ENCODE measurements around the gene WFS1. TPM values are rescaled to one million over a fixed set of nuclear protein-coding genes. Genes with fewer than 3 reads are reported as not detected.

WFS1 gene
- total and polyA plus RNA-seq, 2 donors (not counting 1 experiment from before 2014, with no cell fraction given): 25.7 to 37.5 TPM

DNA sequence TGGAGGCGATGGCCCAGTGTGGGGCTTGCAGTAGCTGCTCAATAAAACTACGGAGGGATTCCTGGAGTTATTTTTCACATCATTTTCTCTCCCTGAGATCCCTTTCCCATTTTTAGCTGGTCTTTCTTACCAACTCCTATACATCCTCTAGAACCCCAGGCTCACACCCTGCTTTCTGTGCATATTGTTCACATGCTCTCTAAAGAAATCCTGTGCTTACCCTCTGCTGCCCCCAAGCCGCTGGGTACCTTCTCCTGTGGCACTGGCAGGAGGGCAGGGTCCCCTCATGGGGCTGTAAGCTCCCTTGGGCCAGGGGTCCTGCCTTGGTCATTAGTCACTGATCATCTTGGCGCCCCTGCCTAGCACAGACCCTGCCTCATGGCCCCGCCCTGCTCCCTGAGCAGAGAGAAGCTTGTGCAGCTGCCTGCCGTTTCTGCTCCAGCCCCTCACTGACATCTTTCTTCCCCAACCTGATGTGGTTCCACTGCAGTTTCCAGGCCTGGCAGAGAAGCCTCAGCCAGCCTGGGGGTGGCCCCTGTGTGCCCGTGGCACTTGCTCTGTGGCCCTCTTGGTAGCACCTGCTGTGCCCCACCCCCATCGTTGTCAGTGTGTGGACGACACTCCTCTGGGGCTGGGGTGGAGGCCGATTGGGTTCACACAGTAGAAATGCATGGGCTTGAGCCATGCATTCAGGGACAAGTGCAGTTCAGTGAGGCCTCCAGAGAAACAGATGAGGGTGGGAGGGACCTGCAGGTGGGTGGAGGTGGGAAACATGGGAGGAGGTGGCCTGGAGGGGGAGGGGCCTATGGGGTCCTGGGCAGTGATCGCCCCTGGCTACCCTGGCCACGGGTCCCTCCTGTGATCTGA is 69.5 kb downstream of the WFS1 start:
- H3K9me3 ChIP-seq (ENCODE audit: control insufficient read depth, insufficient read depth, low read depth, low read length): no peaks in the 10 kb centered on the region
- TF ChIP-seq, protein P1, sequence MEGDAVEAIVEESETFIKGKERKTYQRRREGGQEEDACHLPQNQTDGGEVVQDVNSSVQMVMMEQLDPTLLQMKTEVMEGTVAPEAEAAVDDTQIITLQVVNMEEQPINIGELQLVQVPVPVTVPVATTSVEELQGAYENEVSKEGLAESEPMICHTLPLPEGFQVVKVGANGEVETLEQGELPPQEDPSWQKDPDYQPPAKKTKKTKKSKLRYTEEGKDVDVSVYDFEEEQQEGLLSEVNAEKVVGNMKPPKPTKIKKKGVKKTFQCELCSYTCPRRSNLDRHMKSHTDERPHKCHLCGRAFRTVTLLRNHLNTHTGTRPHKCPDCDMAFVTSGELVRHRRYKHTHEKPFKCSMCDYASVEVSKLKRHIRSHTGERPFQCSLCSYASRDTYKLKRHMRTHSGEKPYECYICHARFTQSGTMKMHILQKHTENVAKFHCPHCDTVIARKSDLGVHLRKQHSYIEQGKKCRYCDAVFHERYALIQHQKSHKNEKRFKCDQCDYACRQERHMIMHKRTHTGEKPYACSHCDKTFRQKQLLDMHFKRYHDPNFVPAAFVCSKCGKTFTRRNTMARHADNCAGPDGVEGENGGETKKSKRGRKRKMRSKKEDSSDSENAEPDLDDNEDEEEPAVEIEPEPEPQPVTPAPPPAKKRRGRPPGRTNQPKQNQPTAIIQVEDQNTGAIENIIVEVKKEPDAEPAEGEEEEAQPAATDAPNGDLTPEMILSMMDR (conservative IDR thresholded peaks at IDR 0.05 in 1 of 2, IDR thresholded peaks at IDR 0.05 in 1 of 2; ENCODE audit: low read depth in 1 of 2, low read length in 2 of 2): no peak
- TF ChIP-seq EZH2 (IDR thresholded peaks at IDR 0.05; ENCODE audit: low read length, missing control alignments): no peak
- no peaks in the 10 kb centered on the region for H3K27me3 ChIP-seq (ENCODE audit: control insufficient read depth, insufficient read depth, low read length)
- no peak overlapping the region for H3K9ac ChIP-seq (ENCODE audit: insufficient read depth, low read length)
- no peak overlapping the region for H3K27ac ChIP-seq (ENCODE audit: insufficient read depth, low read length)
- H3K36me3 ChIP-seq (ENCODE audit: control insufficient read depth, insufficient read depth, low read length): no peaks in the 10 kb centered on the region
- no peak overlapping the region for H2AFZ ChIP-seq (ENCODE audit: low read length)
- no peaks in the 10 kb centered on the region for H3K4me1 ChIP-seq (ENCODE audit: control insufficient read depth, extremely low read depth, insufficient read depth, low read length)
- H3K4me3 ChIP-seq (replicated peaks in 1 of 4; ENCODE audit: control extremely low read depth in 1 of 4, insufficient read depth in 1 of 4, low read depth in 3 of 4, low read length in 4 of 4): no peak overlapping the region
- no peak overlapping the region for H3K4me2 ChIP-seq (ENCODE audit: extremely low read depth, insufficient read depth, low read length)
- no peak for DNase-seq (ENCODE audit: low read depth in 2 of 2)
- H3K79me2 ChIP-seq (ENCODE audit: control insufficient read depth, insufficient read depth, low read length): no peaks in the 10 kb centered on the region
- no peaks in the 10 kb centered on the region for H4K20me1 ChIP-seq (ENCODE audit: control insufficient read depth, extremely low read depth, insufficient read depth, low read length)

DNA sequence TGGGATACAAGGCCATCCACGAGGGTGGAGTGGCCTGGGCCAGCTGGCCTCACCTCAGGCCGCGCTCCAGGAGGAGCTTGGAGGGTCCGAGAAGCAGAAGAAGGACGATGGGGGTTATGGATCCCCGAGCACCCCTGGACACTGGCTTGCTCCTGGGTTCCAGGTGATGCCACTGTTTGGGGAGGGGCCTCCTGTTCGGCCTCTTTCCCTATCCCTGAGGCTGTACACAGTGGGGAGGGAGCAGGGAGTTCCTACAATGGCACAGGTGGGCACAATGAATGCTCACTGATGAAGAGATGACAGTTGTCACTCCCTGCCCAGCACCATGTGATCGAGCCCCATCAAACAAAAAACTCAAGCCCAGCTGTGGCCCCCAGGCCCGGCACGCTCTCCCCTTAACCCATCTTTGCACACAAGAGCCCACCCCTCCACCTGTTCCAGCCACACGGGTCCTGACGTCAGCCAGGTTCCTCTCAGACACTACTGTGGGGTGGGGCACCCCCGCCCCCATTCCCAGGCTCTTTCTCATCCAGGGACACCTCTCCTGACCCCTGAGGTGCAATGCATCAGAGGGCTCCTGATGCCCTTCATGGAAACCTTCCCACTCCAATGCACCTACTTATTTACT is 70.3 kb downstream of the WFS1 start:
- Histone ChIP-seq H3K36me3 (ENCODE audit: control insufficient read depth, insufficient read depth, low read length) (no peaks in the 10 kb centered on the region), H3K79me2 (ENCODE audit: control insufficient read depth, insufficient read depth, low read length) (no peaks in the 10 kb centered on the region), H3K9ac (ENCODE audit: insufficient read depth, low read length) (no peak overlapping the region), H3K27ac (ENCODE audit: insufficient read depth, low read length) (no peak overlapping the region), H3K27me3 (ENCODE audit: control insufficient read depth, insufficient read depth, low read length) (no peaks in the 10 kb centered on the region), H2AFZ (ENCODE audit: low read length) (no peak overlapping the region), H3K4me3 (replicated peaks in 1 of 4; ENCODE audit: control extremely low read depth in 1 of 4, insufficient read depth in 1 of 4, low read depth in 3 of 4, low read length in 4 of 4) (no peak overlapping the region), H4K20me1 (ENCODE audit: control insufficient read depth, extremely low read depth, insufficient read depth, low read length) (no peaks in the 10 kb centered on the region), H3K9me3 (ENCODE audit: control insufficient read depth, insufficient read depth, low read depth, low read length) (no peaks in the 10 kb centered on the region), H3K4me1 (ENCODE audit: control insufficient read depth, extremely low read depth, insufficient read depth, low read length) (no peaks in the 10 kb centered on the region), H3K4me2 (ENCODE audit: extremely low read depth, insufficient read depth, low read length) (no peak overlapping the region)
- DNase-seq (ENCODE audit: low read depth in 2 of 2): no peak
- no peak for TF ChIP-seq EZH2 (IDR thresholded peaks at IDR 0.05; ENCODE audit: low read length, missing control alignments)
- TF ChIP-seq, protein P1 (conservative IDR thresholded peaks at IDR 0.05 in 1 of 2, IDR thresholded peaks at IDR 0.05 in 1 of 2; ENCODE audit: low read depth in 1 of 2, low read length in 2 of 2): no peak

DNA sequence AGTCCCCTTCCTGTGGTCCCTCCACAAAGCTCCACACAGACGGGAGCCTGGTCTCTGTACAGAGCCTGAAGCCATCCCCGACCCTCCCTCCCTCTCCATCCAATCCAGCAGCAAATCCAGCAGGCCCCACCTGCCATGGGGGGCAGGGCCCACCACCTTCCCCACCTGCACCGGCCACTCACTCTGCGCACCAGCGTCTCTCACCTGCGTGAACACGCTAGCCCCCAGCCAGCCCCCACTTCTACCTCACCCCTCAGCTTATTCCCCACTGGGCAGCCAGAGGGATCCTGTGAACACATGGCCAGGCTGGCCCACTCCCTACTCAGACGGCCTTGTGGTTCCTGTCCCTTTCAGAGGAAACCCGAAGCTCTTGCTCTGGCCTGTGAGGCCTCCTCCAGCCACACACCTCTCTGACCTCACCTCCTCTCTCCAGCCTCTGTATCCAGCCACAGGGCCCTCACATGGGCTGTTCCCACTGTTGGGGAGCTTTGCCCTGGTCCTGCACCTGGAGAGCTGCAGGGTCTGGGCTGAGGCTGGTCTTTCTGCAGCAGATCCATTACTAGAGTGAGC is 70.9 kb downstream of the WFS1 start:
- Histone ChIP-seq H3K9me3 (ENCODE audit: control insufficient read depth, insufficient read depth, low read depth, low read length) (no peaks in the 10 kb centered on the region), H3K9ac (ENCODE audit: insufficient read depth, low read length) (no peak overlapping the region), H3K4me1 (ENCODE audit: control insufficient read depth, extremely low read depth, insufficient read depth, low read length) (no peaks in the 10 kb centered on the region), H3K79me2 (ENCODE audit: control insufficient read depth, insufficient read depth, low read length) (no peaks in the 10 kb centered on the region), H4K20me1 (ENCODE audit: control insufficient read depth, extremely low read depth, insufficient read depth, low read length) (no peaks in the 10 kb centered on the region), H3K4me2 (ENCODE audit: extremely low read depth, insufficient read depth, low read length) (no peak overlapping the region), H3K27ac (ENCODE audit: insufficient read depth, low read length) (no peak overlapping the region), H2AFZ (ENCODE audit: low read length) (no peak overlapping the region), H3K36me3 (ENCODE audit: control insufficient read depth, insufficient read depth, low read length) (no peaks in the 10 kb centered on the region), H3K27me3 (ENCODE audit: control insufficient read depth, insufficient read depth, low read length) (no peaks in the 10 kb centered on the region), H3K4me3 (replicated peaks in 1 of 4; ENCODE audit: control extremely low read depth in 1 of 4, insufficient read depth in 1 of 4, low read depth in 3 of 4, low read length in 4 of 4) (no peak overlapping the region)
- TF ChIP-seq, protein P1 (conservative IDR thresholded peaks at IDR 0.05 in 1 of 2, IDR thresholded peaks at IDR 0.05 in 1 of 2; ENCODE audit: low read depth in 1 of 2, low read length in 2 of 2): no peak
- TF ChIP-seq EZH2 (IDR thresholded peaks at IDR 0.05; ENCODE audit: low read length, missing control alignments): no peak
- DNase-seq (ENCODE audit: low read depth in 2 of 2): no peak

Measured in fibroblast of lung (primary cell).